T1000 (cell line): ENCODE results near the gene VSIG8.

Source experiments
- DNase-seq: peaks from one replicate; lab custom pipeline; 2025; ENCODE audit warnings: mixed read lengths; lab: John Stamatoyannopoulos, UW

The VSIG8 gene

DNA sequence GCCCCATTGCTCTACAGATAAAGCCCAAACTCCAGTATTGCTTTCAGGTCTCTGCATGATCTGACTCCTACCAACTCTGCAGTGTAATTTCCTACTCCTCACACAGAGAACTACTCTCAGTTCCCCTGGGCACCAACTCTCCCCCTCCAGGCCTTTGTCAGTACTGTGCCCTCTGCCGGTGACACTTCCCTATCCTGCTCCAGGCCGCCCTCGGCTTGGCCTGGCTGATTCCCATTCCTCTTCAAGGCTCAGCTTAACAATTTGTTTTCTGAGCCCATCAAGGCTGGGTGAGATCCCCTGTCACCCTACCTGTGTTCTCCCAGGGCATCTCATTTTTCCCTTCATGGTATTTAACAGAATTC is 33.2 kb downstream of the VSIG8 start:
- no peak for DNase-seq

GRCh38 chr1:159828581-159829272 is 33.7 kb downstream of the VSIG8 start:
- DNase-seq, result no peak

DNA sequence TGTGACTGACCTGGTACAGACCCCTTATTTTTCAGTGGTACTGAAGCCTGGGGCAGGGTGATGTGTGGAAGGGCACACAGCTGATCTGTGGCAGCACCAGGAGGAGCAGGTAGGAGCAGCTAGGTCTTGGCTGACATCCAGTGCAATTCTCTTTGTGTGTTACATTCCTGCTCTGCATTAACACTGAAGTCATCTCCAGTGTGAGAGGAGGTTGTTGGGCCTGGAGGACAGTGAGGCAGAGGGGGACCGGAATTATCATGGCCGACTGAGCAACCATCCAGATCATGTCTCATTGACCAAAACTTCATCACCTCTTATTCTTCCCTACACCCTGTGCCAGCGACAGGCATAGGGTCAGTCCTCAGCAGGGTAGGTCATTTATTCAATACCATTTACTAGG is 34.3 kb downstream of the VSIG8 start:
- no peak for DNase-seq

DNA sequence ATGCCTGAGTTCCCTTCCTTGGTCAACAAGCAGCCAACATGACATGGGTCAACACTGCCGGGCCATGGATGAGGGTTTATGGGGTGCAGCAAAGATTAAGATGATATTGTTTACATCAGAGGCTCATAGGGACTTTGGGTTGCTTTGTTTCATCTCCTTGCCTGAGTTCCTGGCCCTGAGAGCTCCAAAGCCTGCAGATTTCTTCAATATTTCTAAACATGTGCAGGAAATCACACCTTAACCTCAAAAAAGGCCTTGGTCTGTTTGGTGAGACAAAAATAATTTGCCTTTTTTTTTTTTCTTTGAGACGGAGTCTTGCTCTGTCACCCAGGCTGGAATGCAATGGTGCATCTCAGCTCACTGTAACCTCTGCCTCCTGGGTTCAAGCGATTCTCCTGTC is 34.9 kb downstream of the VSIG8 start:
- DNase-seq, result no peak

GRCh38 chr1:159827102-159827490 is 35.4 kb downstream of the VSIG8 start:
- no peak for DNase-seq

GRCh38 chr1:159826441-159827101 is 35.9 kb downstream of the VSIG8 start, which contains the start of gene SLAMF8:
TSS of gene SLAMF8 (plus strand) at chr1:159826873. CDS start at chr1:159826899, 26 bp downstream.
- DNase-seq, result no peak

DNA sequence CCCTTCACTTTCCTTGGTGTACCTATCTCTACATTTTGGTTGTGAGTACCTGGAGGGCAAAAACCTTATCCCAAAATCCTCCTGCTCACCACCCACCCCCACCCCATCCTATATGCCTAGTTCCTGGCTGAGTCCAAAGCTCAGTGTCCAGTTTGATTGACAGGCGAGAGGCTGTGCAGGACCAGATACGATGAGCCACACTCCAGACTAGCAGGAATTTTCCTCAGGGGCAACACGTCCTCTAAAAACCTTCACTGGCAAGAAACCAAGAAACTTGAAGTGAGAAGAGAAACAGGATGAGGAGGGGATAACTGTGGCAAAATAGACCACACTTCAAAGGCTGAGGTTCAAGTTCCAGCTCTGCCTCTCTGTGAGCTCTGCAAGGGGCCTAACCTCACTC is 36.9 kb downstream of the VSIG8 start:
- DNase-seq, result no peak

DNA sequence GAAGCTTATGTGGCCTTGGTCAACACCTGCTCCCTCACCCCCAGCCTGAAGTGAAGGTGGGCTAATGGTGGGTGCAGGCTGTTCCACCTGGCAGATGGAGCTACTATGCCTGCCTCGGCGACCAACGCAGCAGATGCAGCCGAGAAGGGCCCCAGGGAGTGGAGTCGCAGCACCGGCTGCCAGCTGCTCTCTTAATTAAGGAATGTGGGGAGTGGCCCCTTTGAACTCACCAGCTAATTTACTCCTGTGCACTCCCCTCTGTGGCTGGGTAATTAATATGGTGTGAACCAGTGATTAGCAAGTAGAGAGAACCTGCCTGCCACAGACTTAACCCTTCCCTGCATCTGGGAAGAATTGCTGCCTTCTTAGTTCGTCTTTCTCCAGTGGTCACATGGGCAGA is 39.1 kb downstream of the VSIG8 start:
- DNase-seq, result no peak

GRCh38 chr1:159821171-159821867 is 41.1 kb downstream of the VSIG8 start:
- peak; percentile 10 for DNase-seq

DNA sequence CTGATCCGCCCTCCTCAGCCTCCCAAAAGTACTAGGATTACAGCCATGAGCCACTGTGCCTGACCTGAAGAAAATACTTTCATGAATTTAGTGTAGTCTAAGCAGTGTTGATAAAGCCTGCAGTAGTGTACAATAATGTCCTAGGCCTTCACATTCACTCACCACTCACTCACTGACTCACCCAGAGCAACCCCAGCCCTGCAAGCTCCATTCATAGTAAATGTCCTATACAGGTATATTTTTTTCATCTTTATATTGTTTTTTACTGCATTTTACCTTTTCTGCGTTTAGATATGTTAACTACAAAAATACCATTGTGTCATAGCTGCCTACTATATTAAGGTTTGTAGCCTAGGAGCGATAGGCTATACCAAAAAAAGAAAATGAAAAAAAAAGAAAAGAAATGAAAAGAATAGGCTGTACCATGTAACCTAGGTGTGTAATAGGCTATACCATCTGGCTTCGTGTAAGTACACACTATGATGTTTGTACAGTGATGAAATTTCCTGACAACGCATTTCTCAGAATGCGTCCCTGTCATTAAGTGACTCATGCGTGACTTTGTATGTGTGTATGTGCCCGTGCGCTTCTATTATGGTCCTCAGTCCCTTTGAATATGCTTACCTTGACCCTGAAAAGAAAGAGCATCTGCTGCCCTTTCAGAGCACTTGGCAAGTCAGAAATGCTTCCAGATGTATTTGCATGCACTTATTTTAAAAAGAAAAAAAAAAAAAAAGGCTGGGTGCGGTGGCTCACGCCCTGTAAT is 45.0 kb downstream of the VSIG8 start:
- no peak for DNase-seq

- DNase-seq, result no peak
Measured at GRCh38 chr1:159815926-159816325, 46.5 kb downstream of the VSIG8 start.

GRCh38 chr1:159804924-159805323 is 57.5 kb downstream of the VSIG8 start:
- DNase-seq, result no peak
